BLaER1 (cell line): Measurements from ENCODE around the gene ADAMTS16.

Source experiments
- H3K27ac ChIP-seq: shearing (Covaris generic); formaldehyde crosslinking; 2 replicates; pipeline ENCODE4 v1.8.1; 2022
- H3K27me3 ChIP-seq: shearing (Covaris generic); formaldehyde crosslinking; 2 replicates; pipeline ENCODE4 v1.8.1; 2022
- H3K36me3 ChIP-seq: shearing (Covaris generic); formaldehyde crosslinking; 2 replicates; pipeline ENCODE4 v1.8.1; 2022
- H3K4me1 ChIP-seq: shearing (Covaris generic); formaldehyde crosslinking; 2 replicates; pipeline ENCODE4 v1.8.1; 2022
- H3K4me2 ChIP-seq: shearing (Covaris generic); formaldehyde crosslinking; 2 replicates; pipeline ENCODE4 v1.8.1; 2022
- H3K4me3 ChIP-seq: shearing (Covaris generic); formaldehyde crosslinking; 2 replicates; pipeline ENCODE4 v1.8.1; 2022
- H3K9ac ChIP-seq: shearing (Covaris generic); formaldehyde crosslinking; 2 replicates; pipeline ENCODE4 v1.8.1; 2022
- H3K9me3 ChIP-seq: shearing (Covaris generic); formaldehyde crosslinking; 2 replicates; pipeline ENCODE4 v1.8.1; 2022
- H4K20me1 ChIP-seq: shearing (Covaris generic); formaldehyde crosslinking; 2 replicates; pipeline ENCODE4 v1.8.1; 2022
- Cebpa-rat ChIP-seq: shearing (Covaris generic); IDR thresholded peaks from 2 replicates; pipeline ENCODE4 v1.8.1; 2022

Gene ADAMTS16, protein sequence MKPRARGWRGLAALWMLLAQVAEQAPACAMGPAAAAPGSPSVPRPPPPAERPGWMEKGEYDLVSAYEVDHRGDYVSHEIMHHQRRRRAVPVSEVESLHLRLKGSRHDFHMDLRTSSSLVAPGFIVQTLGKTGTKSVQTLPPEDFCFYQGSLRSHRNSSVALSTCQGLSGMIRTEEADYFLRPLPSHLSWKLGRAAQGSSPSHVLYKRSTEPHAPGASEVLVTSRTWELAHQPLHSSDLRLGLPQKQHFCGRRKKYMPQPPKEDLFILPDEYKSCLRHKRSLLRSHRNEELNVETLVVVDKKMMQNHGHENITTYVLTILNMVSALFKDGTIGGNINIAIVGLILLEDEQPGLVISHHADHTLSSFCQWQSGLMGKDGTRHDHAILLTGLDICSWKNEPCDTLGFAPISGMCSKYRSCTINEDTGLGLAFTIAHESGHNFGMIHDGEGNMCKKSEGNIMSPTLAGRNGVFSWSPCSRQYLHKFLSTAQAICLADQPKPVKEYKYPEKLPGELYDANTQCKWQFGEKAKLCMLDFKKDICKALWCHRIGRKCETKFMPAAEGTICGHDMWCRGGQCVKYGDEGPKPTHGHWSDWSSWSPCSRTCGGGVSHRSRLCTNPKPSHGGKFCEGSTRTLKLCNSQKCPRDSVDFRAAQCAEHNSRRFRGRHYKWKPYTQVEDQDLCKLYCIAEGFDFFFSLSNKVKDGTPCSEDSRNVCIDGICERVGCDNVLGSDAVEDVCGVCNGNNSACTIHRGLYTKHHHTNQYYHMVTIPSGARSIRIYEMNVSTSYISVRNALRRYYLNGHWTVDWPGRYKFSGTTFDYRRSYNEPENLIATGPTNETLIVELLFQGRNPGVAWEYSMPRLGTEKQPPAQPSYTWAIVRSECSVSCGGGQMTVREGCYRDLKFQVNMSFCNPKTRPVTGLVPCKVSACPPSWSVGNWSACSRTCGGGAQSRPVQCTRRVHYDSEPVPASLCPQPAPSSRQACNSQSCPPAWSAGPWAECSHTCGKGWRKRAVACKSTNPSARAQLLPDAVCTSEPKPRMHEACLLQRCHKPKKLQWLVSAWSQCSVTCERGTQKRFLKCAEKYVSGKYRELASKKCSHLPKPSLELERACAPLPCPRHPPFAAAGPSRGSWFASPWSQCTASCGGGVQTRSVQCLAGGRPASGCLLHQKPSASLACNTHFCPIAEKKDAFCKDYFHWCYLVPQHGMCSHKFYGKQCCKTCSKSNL

DNA sequence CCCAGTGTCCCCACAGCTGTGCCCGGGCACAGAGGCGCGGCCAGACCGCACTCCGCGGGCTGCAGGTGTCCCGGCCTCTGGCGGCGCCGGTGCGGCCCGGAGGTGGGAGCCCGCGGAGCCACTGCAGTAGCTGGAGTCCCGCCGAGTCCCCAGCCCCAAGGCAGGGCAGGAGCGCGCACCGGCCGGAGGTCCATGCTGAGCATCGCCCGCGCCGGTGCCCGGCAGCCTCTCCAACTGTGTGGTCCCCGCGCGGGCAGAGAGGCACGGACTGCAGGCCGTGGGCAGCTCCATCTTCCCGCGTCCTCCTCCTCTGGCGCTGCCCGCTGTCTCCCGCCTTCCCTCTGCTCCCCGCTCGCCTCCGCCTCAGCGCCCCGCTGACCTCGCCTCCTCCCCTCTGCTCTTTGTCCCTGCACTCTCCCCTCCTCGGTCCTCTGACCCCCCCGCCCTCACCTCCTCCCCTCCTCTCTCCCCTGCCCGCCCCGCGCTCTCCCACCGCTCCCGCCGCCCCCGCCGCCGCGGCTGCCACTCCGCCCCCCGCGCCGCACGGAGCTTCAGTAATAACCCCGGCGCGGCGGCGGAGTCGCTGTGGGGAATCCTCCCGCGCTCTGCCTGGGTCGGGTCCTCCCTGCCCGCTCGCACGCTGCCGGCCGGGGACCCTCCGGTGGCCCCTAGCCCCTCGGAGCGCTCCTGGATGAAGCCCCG, at the start of gene ADAMTS16:
Gene ADAMTS16 (plus strand): TSS at position 554 of the 702 bp plus-strand sequence. CDS start 138 bp downstream, at position 692.
- Histone ChIP-seq H3K9me3 (peaks cover 21% of the 10 kb centered on the region), H3K4me3 (no peak within 1 kb of the TSS), H3K36me3 (no peaks in the 10 kb centered on the region), H3K27me3 (peaks cover 4% of the 10 kb centered on the region; the same call in 1 of the 2 replicates), H3K4me1 (no peaks in the 10 kb centered on the region), H3K9ac (no peak within 1 kb of the TSS), H4K20me1 (no peaks in the 10 kb centered on the region), H3K4me2 (no peak within 1 kb of the TSS), H3K27ac (no peak within 1 kb of the TSS)
- TF ChIP-seq Cebpa-rat = no peak

- Histone ChIP-seq H3K4me2 (no peak overlapping the region), H3K4me1 (no peaks in the 10 kb centered on the region), H3K9me3 (no peaks in the 10 kb centered on the region), H4K20me1 (no peaks in the 10 kb centered on the region), H3K27me3 (no peaks in the 10 kb centered on the region), H3K9ac (no peak overlapping the region), H3K4me3 (no peak overlapping the region), H3K36me3 (no peaks in the 10 kb centered on the region), H3K27ac (no peak overlapping the region)
- TF ChIP-seq Cebpa-rat = no peak
These were observed 48.0 kb upstream of the ADAMTS16 start for GRCh38 chr5:5092149-5092548.

DNA sequence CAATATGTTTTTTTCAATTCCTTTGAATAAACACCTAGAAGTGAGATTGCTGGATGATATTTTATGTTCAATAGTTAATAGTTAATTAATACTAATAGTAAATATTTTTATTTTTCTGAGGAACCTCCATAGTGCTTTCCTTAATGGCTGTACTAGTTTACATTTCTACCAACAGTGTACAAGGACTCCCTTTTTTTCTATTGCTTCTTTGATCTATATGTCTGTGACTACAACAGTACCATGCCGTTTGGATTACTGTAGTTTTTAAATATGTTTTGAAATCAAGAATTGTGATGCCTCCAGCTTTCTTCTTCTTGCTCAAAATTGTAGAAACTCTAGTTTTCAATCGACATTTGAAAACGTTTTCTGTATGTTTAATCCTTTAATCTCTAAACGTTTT, 39.5 kb upstream of the ADAMTS16 start:
- no peak for TF ChIP-seq Cebpa-rat
- no peaks in the 10 kb centered on the region for H3K4me1 ChIP-seq

GRCh38 chr5:5101676-5102075, 38.5 kb upstream of the ADAMTS16 start:
- Histone ChIP-seq H3K9me3 (no peaks in the 10 kb centered on the region), H3K36me3 (no peaks in the 10 kb centered on the region), H4K20me1 (no peaks in the 10 kb centered on the region), H3K9ac (no peak overlapping the region), H3K4me1 (no peaks in the 10 kb centered on the region), H3K4me3 (no peak overlapping the region), H3K27me3 (no peaks in the 10 kb centered on the region), H3K4me2 (no peak overlapping the region), H3K27ac (no peak overlapping the region)
- TF ChIP-seq Cebpa-rat = no peak

More for the DNA sequence above, 39.5 kb upstream of the ADAMTS16 start:
- Histone ChIP-seq H3K9me3 (no peaks in the 10 kb centered on the region), H4K20me1 (no peaks in the 10 kb centered on the region), H3K36me3 (no peaks in the 10 kb centered on the region), H3K4me2 (no peak overlapping the region), H3K27ac (no peak overlapping the region), H3K27me3 (no peaks in the 10 kb centered on the region), H3K9ac (no peak overlapping the region), H3K4me3 (no peak overlapping the region)

DNA sequence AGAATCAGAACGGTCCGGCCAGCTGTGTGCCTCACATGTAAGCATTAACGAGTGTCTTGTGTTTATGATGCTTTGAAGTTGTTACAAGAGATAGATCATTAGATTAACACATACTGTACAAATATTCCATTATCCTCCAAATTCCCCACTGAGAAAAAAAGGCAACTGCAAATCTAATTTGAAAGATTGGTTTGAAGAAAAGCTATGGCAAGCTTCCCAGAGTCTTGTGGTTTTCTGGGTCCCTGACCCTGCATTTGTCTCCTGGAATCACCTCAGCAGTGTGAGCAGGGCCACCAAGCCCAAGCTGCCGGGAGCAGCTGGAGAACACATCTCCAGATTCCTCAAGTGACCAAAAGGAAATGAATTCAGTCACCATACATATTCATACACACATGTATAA, 36.9 kb upstream of the ADAMTS16 start:
- Histone ChIP-seq H3K4me3 (no peak overlapping the region), H3K9ac (no peak overlapping the region), H3K4me2 (no peak overlapping the region), H4K20me1 (no peaks in the 10 kb centered on the region), H3K27me3 (no peaks in the 10 kb centered on the region), H3K36me3 (no peaks in the 10 kb centered on the region), H3K4me1 (no peaks in the 10 kb centered on the region), H3K9me3 (no peaks in the 10 kb centered on the region), H3K27ac (no peak overlapping the region)
- TF ChIP-seq Cebpa-rat = no peak

DNA sequence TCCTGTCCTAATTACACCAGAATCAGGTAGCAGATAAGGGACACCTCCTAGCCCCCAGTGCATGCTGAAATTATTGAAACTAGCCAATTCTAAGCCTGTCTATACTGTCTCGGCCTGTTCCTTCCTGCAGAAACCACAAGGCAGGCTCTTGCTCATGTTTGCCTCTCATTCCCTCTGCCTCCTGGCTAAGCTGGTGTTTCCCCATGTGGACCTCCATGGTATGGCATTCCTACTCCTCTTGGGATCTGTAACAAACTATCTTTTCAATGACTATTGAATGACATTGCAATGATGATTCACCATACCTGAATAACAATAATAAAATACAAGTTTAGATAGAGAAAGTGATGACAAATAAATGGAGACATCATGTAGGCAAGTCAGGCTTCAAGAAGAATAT, 35.6 kb upstream of the ADAMTS16 start:
- Histone ChIP-seq H4K20me1 (no peaks in the 10 kb centered on the region), H3K9me3 (no peaks in the 10 kb centered on the region), H3K27me3 (no peaks in the 10 kb centered on the region), H3K36me3 (no peaks in the 10 kb centered on the region), H3K4me3 (no peak overlapping the region), H3K4me2 (no peak overlapping the region), H3K27ac (no peak overlapping the region), H3K9ac (no peak overlapping the region), H3K4me1 (no peaks in the 10 kb centered on the region)
- TF ChIP-seq Cebpa-rat = no peak

DNA sequence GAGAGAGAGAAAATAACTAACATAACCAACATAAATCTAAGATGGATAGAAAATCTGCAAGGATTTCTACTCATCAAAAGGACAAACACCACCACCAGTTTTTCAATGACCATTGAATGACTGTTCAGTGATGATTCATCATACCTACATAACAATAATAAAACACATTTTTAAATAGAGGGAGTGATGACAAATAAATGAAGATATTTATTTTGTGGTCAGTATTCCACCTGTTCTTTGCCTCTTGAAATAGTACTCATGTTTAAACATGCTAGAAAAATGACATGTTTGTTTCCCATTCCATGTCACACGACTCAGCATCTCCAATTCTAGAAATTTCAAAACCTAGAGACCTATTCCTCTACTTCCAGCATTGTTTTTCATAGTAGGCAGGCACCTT, 34.6 kb upstream of the ADAMTS16 start:
- Histone ChIP-seq H3K27me3 (no peaks in the 10 kb centered on the region), H3K4me1 (no peaks in the 10 kb centered on the region), H4K20me1 (no peaks in the 10 kb centered on the region), H3K4me2 (no peak overlapping the region), H3K4me3 (no peak overlapping the region), H3K9me3 (no peaks in the 10 kb centered on the region), H3K9ac (no peak overlapping the region), H3K27ac (no peak overlapping the region), H3K36me3 (no peaks in the 10 kb centered on the region)
- no peak for TF ChIP-seq Cebpa-rat

DNA sequence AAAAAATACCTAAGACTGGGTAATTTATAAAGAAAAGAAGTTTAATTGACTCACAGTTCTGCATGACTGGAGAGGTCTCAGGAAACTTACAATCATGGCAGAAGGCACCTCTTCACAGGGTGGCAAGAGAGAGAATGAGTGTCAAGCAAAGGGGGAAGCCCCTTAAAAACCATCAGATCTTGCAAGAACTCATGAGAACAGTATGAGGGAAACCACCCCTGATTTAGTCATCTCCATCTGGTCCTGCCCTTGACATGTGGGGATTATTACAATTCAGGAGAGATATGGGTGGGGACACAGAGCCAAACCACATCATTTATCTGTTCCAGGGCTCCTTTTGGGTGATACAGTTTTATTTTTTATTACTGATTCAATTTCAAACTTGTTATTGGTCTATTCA, 23.2 kb upstream of the ADAMTS16 start:
- Histone ChIP-seq H4K20me1 (no peaks in the 10 kb centered on the region), H3K4me3 (no peak overlapping the region), H3K4me2 (no peak overlapping the region), H3K4me1 (no peaks in the 10 kb centered on the region), H3K27me3 (no peaks in the 10 kb centered on the region), H3K9ac (no peak overlapping the region), H3K9me3 (peaks cover 26% of the 10 kb centered on the region), H3K27ac (no peak overlapping the region), H3K36me3 (no peaks in the 10 kb centered on the region)
- no peak for TF ChIP-seq Cebpa-rat

DNA sequence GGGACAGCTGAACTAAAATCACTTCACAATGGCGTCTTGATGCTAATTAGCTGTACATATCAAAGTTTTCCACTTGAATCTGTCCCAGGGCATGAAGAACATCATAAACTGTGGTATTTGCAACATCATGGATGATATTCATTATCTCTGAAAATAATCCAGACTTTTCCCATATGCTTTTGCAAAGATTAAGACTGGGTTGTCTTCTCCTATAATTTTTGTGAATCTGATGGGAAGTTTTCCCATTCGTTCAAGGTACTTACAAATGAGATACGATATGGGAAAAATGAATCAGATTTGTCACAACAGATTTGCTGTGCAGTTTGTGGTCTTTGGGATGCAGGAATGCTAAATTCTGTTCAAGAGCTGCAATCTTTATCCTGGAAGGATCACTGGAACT, 17.4 kb upstream of the ADAMTS16 start:
- Histone ChIP-seq H3K4me3 (no peak overlapping the region), H3K9ac (no peak overlapping the region), H3K27ac (no peak overlapping the region), H4K20me1 (no peaks in the 10 kb centered on the region), H3K4me2 (no peak overlapping the region), H3K27me3 (no peaks in the 10 kb centered on the region), H3K9me3 (no peaks in the 10 kb centered on the region), H3K4me1 (no peaks in the 10 kb centered on the region), H3K36me3 (no peaks in the 10 kb centered on the region)
- TF ChIP-seq Cebpa-rat = no peak
